Omental fat pad (tissue), 4 donors: Measurements from ENCODE around the gene PTPN13. TPM values are rescaled to one million over a fixed set of nuclear protein-coding genes. Genes with fewer than 3 reads are reported as not detected.

Source experiments
- ATAC-seq: fragments of 150-250 bp; one replicate; pipeline ENCODE4 v1.9.1; 2016; ENCODE audit warnings: mild to moderate bottlenecking, moderate library complexity; ENCODE audit not compliant: low FRiP score
- DNase-seq: peaks from one replicate; pipeline ENCODE4 v3.0.0-alpha.2; 2019; ENCODE audit warnings: low spot score
- CTCF ChIP-seq, 3 donors: fragments of 450-650 bp; IDR thresholded peaks; one replicate each; pipeline ENCODE4 v1.5.1; 2016 to 2017; ENCODE audit warnings: antibody characterized with exemption in 3 of 3, mild to moderate bottlenecking in 3 of 3, moderate library complexity in 2 of 3
- total RNA-seq, 4 donors: library from RNA; depleted of rRNA; stranded (reverse); fragments of >200 nt; gene quantifications; one replicate each; pipeline ENCODE4 v1.1.0, GENCODE V29; 2016

The PTPN13 gene
- total RNA-seq, 4 donors from 2014 or later, result 23.4 to 80.1 (median 26.2) TPM

DNA sequence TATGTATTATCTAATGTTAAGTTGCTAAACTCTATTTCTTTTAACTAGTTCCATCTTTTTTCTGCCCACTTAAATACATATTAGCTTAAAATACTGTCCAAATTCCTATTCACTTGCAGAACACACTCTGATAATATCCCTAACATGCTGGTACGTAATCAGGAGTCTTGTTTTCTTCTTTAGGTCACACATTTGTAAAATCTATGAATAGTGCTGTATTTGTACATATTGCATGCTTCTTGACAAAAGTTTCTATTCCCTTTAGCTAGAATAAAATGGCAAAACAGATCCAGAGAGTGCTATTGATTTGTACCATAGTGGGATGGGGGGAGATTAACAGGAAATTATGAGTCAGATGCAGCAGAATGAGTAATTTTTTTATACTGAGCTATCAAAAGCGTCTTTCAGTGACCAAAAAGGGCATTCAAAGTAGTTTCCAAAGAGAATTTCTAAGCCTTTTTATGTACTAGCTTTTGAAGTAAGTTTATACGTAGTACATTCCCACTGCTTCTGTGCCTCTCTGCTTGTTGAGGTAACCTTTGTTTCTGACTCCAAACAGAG lies 126.5 kb downstream of the PTPN13 start:
- TF ChIP-seq CTCF (IDR thresholded peaks at IDR 0.05), result no peak
- DNase-seq (no peak), ATAC-seq (no peak)

GRCh38 chr4:86721412-86721811 lies 127.3 kb downstream of the PTPN13 start:
- no peak for ATAC-seq
- no peak for TF ChIP-seq CTCF (IDR thresholded peaks at IDR 0.05)
- DNase-seq, result no peak

DNA sequence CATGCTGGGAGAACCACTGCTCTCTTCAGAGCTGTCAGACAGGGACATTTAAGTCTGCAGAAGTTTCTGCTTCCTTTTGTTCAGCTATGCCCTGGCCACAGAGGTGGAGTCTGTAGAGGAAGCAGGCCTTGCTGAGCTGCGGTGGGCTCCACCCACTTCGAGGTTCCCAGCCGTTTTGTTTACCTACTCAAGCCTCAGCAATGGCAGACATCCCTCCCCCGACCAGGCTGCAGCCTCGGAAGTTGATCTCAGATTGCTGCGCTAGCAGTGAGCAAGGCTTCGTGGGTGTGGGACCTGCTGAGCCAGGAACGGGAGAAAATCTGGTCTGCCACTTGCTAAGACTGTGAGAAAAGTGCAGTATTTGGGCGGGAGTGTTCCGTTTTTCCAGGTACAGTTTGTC lies 136.2 kb downstream of the PTPN13 start:
- ATAC-seq, result no peak

GRCh38 chr4:86737244-86737643 lies 143.1 kb downstream of the PTPN13 start:
- no peak for DNase-seq
- no peak for ATAC-seq
- no peak for TF ChIP-seq CTCF (IDR thresholded peaks at IDR 0.05)

More for the DNA sequence above, 136.2 kb downstream of the PTPN13 start:
- TF ChIP-seq CTCF (IDR thresholded peaks at IDR 0.05), result no peak
- no peak for DNase-seq

DNA sequence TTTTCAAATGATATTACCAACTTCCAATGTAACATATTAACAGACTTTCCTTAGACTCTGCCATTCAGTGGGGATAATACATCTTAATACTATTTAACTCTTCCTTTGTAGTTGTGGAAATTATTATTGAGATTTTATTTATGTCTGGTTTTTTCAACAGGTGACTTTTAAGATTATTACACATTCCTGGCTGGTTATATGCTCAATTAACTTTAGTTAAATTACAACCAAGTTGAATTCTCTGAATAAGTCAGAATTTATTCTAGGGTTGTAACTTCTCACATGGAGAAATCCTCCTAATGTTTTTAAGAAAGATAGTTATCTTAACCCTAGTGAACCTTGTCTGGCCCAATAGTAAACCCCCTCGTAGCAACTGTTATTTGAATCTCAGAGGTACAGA lies 147.7 kb downstream of the PTPN13 start:
- DNase-seq (no peak), ATAC-seq (no peak)
- no peak for TF ChIP-seq CTCF (IDR thresholded peaks at IDR 0.05)

DNA sequence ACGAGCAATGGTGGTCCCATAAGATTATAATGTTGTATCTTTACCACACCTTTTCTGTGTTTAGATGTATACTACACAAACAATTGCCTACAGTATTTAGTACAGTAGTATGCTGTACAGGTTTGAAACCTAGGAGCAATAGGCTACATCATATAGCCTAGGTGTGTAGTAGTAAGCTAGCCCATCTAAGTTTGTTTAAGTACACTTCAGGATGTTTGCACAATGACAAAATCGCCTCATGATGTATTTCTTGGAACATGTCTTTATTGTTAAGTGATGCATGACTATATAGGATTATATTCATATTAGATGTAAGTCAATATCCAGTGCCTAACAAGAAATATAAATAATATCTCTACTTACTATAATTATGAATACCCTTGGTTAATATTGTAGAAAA lies 150.5 kb downstream of the PTPN13 start:
- no peak for ATAC-seq
- TF ChIP-seq CTCF (IDR thresholded peaks at IDR 0.05), result no peak
- DNase-seq, result no peak

GRCh38 chr4:86749121-86749520 lies 155.0 kb downstream of the PTPN13 start:
- no peak for ATAC-seq
- no peak for DNase-seq
- TF ChIP-seq CTCF (IDR thresholded peaks at IDR 0.05), result no peak
